ENCODE results near the gene TFDP1. TPM values are rescaled to one million over a fixed set of nuclear protein-coding genes. Genes with fewer than 3 reads are reported as not detected.

TFDP1 gene
- total RNA-seq (2022; extraction: Qiagen RNA extraction), result 94.2 to 109 TPM (median 107 TPM) in 5 replicates

GRCh38 chr13:113584205-113584869, at the start of gene TFDP1:
TFDP1 (plus strand) TSS chr13:113584753; CDS start chr13:113585838, 1,085 bp downstream.

GRCh38 chr13:113657851-113658741, 73.5 kb downstream of the TFDP1 start, which contains the start of gene ATP4B:
ATP4B (minus strand) TSS chr13:113658198; CDS start chr13:113658144, 54 bp downstream.

GRCh38 chr13:113666951-113667701, 82.6 kb downstream of the TFDP1 start, which contains the start of gene GRK1:
GRK1 (plus strand) TSS chr13:113667219; CDS start chr13:113667387, 168 bp downstream.

Other genes starting within 250 kb of the TFDP1 start
- 1.2 to 2.1 TPM (median 1.8 TPM) in 5 replicates for gene GRTP1, start 220.6 kb upstream of the TFDP1 start, total RNA-seq (2022; extraction: Qiagen RNA extraction)
- 12.2 to 15.5 TPM (median 12.9 TPM) in 5 replicates for gene ADPRHL1, start 131.3 kb upstream of the TFDP1 start, total RNA-seq (2022; extraction: Qiagen RNA extraction)
- 9.4 to 10.9 TPM (median 10.0 TPM) in 5 replicates for gene DCUN1D2, start 94.0 kb upstream of the TFDP1 start, total RNA-seq (2022; extraction: Qiagen RNA extraction)
- not detected in 5 replicates for gene ATP4B, start 73.4 kb downstream of the TFDP1 start, total RNA-seq (2022; extraction: Qiagen RNA extraction)
- not detected in 5 replicates for gene GRK1, start 82.5 kb downstream of the TFDP1 start, total RNA-seq (2022; extraction: Qiagen RNA extraction)
- gene TMEM255B, start 174.5 kb downstream of the TFDP1 start, total RNA-seq (2022; extraction: Qiagen RNA extraction), result 0.55 to 1.0 TPM (median 0.65 TPM) in 5 replicates